ENCODE measurements around the gene ACADS. TPM values are rescaled to one million over a fixed set of nuclear protein-coding genes. Genes with fewer than 3 reads are reported as not detected.

Gene ACADS
- total and polyA plus RNA-seq, 8 donors = 16.5 to 313 (median 38.7) TPM

DNA sequence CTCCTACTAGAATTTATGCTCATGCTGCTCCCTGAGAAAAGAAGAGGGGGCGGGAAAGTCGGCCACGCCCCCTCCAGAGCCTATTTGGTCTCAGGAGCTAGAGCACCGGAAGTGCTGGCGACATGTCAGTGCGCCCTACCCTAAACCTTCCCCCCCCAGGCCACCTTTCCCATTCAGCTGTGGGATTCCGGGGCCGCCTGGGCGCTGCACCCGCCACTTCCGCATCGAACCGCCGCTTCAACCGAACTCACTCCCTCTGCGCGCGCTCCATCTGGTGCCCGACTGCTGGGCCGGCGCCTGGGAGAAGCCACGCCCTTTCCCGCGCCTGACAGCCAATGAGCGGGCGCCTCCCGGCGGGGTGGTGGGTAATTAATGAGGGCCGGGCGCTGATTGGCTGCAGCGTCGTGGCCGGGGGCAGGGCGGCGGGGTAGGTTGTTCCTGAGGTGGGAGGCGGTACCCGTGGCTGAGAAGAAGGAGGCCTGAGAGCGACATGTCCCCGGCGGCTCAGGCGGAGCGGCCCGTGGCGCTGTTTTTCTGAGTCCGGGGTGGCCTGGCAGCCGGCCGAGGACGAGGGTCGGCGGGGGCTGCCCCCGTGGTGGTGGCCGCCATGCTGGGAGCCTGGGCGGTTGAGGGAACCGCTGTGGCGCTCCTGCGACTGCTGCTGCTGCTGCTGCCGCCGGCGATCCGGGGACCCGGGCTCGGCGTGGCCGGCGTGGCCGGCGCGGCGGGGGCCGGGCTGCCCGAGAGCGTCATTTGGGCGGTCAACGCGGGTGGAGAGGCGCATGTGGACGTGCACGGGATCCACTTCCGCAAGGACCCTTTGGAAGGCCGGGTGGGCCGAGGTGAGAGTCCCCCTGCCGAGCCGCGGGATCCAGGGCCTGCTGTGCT lies 38.7 kb upstream of the ACADS start, which contains the start of gene MLEC:
Gene MLEC (plus strand): TSS at position 460 of the 888 bp plus-strand sequence. CDS start 148 bp downstream, at position 608.
- Histone ChIP-seq H3K27ac (peak within 1 kb of the TSS; percentile 88 to 96 (median 94)), H3K36me3 (no peaks in the 10 kb centered on the region), H3K27me3 (no peaks in the 10 kb centered on the region), H3K9me3 (no peaks in the 10 kb centered on the region), H3K4me3 (peak within 1 kb of the TSS; percentile 69 to 99 (median 90)), H3K4me1 (peaks cover 40 to 53% (median 47%) of the 10 kb centered on the region in 4 donors)
- peak; percentile 99 for DNase-seq
- intact Hi-C loops (cut with DNase I; ENCODE audit: low total_unique reads) = no loop called here
- TF ChIP-seq, protein P1, sequence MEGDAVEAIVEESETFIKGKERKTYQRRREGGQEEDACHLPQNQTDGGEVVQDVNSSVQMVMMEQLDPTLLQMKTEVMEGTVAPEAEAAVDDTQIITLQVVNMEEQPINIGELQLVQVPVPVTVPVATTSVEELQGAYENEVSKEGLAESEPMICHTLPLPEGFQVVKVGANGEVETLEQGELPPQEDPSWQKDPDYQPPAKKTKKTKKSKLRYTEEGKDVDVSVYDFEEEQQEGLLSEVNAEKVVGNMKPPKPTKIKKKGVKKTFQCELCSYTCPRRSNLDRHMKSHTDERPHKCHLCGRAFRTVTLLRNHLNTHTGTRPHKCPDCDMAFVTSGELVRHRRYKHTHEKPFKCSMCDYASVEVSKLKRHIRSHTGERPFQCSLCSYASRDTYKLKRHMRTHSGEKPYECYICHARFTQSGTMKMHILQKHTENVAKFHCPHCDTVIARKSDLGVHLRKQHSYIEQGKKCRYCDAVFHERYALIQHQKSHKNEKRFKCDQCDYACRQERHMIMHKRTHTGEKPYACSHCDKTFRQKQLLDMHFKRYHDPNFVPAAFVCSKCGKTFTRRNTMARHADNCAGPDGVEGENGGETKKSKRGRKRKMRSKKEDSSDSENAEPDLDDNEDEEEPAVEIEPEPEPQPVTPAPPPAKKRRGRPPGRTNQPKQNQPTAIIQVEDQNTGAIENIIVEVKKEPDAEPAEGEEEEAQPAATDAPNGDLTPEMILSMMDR (IDR thresholded peaks at IDR 0.05) = peak in 1 of 7 experiments; percentile 28
- TF ChIP-seq EP300 (IDR thresholded peaks at IDR 0.05) (no peak), POLR2AphosphoS5 (IDR thresholded peaks at IDR 0.05) (peak in 2 of 3 donors; percentile 72 to 85), POLR2A (IDR thresholded peaks at IDR 0.05) (peak in 2 of 4 donors; percentile 39 to 73)
- WGBS, 5 donors = 1% methylated on average over 65 to 84 of the region's 84 CpGs

GRCh38 chr12:120687578-120688289 lies 37.9 kb upstream of the ACADS start:
- Histone ChIP-seq H3K4me1 (peaks cover 47 to 61% (median 55%) of the 10 kb centered on the region in 4 donors), H3K4me3 (peak overlapping the region; percentile 69 to 99 (median 90)), H3K27ac (peak overlapping the region; percentile 88 to 96 (median 94)), H3K27me3 (no peaks in the 10 kb centered on the region), H3K9me3 (no peaks in the 10 kb centered on the region), H3K36me3 (no peaks in the 10 kb centered on the region)
- peak in 1 of 2 donors; percentile 63 for DNase-seq
- WGBS, 5 donors = 0 to 1% (median 0%) methylated on average over 20 to 31 of the region's 31 CpGs
- TF ChIP-seq EP300 (IDR thresholded peaks at IDR 0.05) (no peak), POLR2A (IDR thresholded peaks at IDR 0.05) (no peak), POLR2AphosphoS5 (IDR thresholded peaks at IDR 0.05) (no peak)
- TF ChIP-seq, protein P1 (IDR thresholded peaks at IDR 0.05) = no peak
- intact Hi-C loops (cut with DNase I; ENCODE audit: low total_unique reads) = no loop called here

- Histone ChIP-seq H3K4me1 (peaks cover 47 to 67% (median 62%) of the 10 kb centered on the region in 4 donors), H3K27me3 (no peaks in the 10 kb centered on the region), H3K27ac (peak overlapping the region; percentile 65 to 96 (median 89)), H3K4me3 (peak overlapping the region; percentile 69 to 99 (median 90)), H3K36me3 (peaks cover 0 to 9% (median 1%) of the 10 kb centered on the region in 4 donors), H3K9me3 (no peaks in the 10 kb centered on the region)
- peak in 1 of 2 donors; percentile 53 for DNase-seq
- intact Hi-C loops (cut with DNase I; ENCODE audit: low total_unique reads) = no loop called here
- 7 to 23% (median 10%) methylated on average over 6 of the region's 6 CpGs for WGBS, 5 donors
- TF ChIP-seq EP300 (IDR thresholded peaks at IDR 0.05) (no peak), POLR2A (IDR thresholded peaks at IDR 0.05) (no peak), POLR2AphosphoS5 (IDR thresholded peaks at IDR 0.05) (no peak)
- TF ChIP-seq, protein P1 (IDR thresholded peaks at IDR 0.05) = no peak
Observed at GRCh38 chr12:120688527-120689071, 37.0 kb upstream of the ACADS start.

All from stomach (tissue), 9 donors.